ENCODE results near the gene APEX1.

DNA sequence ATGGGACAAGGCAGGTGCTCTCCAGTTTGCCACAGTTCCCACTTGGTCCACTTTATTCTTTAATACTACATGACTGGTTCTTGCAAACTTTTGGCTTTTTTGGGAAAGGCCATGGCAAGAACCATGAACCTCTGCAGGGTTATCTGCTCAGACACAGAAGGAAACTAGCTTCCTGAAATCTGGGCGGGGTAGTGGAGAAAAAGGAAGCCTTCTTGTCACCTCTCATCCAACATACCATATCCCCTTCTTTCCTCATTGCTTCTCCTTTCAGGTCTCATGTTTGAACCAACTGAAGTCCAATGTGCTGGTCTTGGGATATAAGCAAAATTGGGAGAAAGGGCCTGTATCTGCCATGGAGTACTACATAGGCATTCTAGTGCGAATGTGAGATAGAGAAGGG, 13.6 kb upstream of the APEX1 start:
- TF ChIP-seq, protein P1, sequence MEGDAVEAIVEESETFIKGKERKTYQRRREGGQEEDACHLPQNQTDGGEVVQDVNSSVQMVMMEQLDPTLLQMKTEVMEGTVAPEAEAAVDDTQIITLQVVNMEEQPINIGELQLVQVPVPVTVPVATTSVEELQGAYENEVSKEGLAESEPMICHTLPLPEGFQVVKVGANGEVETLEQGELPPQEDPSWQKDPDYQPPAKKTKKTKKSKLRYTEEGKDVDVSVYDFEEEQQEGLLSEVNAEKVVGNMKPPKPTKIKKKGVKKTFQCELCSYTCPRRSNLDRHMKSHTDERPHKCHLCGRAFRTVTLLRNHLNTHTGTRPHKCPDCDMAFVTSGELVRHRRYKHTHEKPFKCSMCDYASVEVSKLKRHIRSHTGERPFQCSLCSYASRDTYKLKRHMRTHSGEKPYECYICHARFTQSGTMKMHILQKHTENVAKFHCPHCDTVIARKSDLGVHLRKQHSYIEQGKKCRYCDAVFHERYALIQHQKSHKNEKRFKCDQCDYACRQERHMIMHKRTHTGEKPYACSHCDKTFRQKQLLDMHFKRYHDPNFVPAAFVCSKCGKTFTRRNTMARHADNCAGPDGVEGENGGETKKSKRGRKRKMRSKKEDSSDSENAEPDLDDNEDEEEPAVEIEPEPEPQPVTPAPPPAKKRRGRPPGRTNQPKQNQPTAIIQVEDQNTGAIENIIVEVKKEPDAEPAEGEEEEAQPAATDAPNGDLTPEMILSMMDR (conservative IDR thresholded peaks at IDR 0.05): no peak
- TF ChIP-seq ZFX (IDR thresholded peaks at IDR 0.05): no peak

Data from C4-2B (cell line).